HCT116 (cell line): ENCODE measurements around the gene PI4KA. TPM values are rescaled to one million over a fixed set of nuclear protein-coding genes. Genes with fewer than 3 reads are reported as not detected.

Experiments used
- ATAC-seq: fragments of 200-7000 bp; cut with Tn5 transposase; 2 replicates; pipeline ENCODE4 v1.9.1; 2020; ENCODE audit warnings: mild to moderate bottlenecking, moderate library complexity
- BruUV-seq: library from RNA; stranded (reverse); fragments of 400-500 nt; replicated peaks from 2 replicates; lab custom pipeline; 2021; lab: Mats Ljungman, UMichigan
- CTCF ChIA-PET: fragments of 300-600 bp; sonication (Branson Sonifier 250); formaldehyde crosslinking; loops from one replicate; lab custom pipeline; 2021; ENCODE audit warnings: antibody characterized with exemption; lab: Charles Lee
- POLR2A ChIA-PET: fragments of 300-600, 350-600 bp; sonication (Branson Sonifier 250); formaldehyde crosslinking; loops from one replicate; lab custom pipeline; 2021; ENCODE audit warnings: antibody characterized with exemption; lab: Charles Lee
- RAD21 ChIA-PET, 2 experiments: fragments of 300-600 bp; sonication (Branson Sonifier 250); formaldehyde crosslinking; loops; one replicate each; lab custom pipeline; 2023; ENCODE audit warnings: low total read pairs in 2 of 2; ENCODE audit not compliant: uncharacterized antibody in 2 of 2, unreplicated experiment in 2 of 2, low non-redundant PET in 1 of 2; lab: Charles Lee
- DNase-seq: peaks from one replicate; pipeline ENCODE4 v3.0.0-alpha.2; 2010; ENCODE audit warnings: low read depth, low spot score
- H2AFZ ChIP-seq: fragments of 200-600 bp; shearing (Covaris generic), sonication (generic); 2 replicates; pipeline ENCODE4 v1.6.1; 2017; ENCODE audit warnings: low read depth, mixed run types, mixed read lengths, antibody characterized with exemption, low read length; ENCODE audit not compliant: poor library complexity, severe bottlenecking
- H3K27ac ChIP-seq: 2 replicates; pipeline ENCODE4 v1.5.1; 2012; ENCODE audit warnings: low read depth, low read length
- H3K27me3 ChIP-seq: fragments of 200-600 bp; sonication (generic); 2 replicates; pipeline ENCODE4 v1.6.1; 2016; ENCODE audit warnings: mixed run types, low read length, mixed read lengths; ENCODE audit not compliant: insufficient read depth
- H3K36me3 ChIP-seq, 2 experiments: fragments of 200-500 bp in 1 of 2; fragments of 200-600 bp in 1 of 2; sonication (Bioruptor generic) in 1 of 2; sonication (generic) in 1 of 2; 2 replicates each; pipeline versions ENCODE4 v1.5.1 to v1.6.1; 2014 to 2016; ENCODE audit warnings: low read length in 2 of 2, inconsistent platforms in 1 of 2, mixed read lengths in 1 of 2, mixed run types in 1 of 2; ENCODE audit not compliant: insufficient read depth in 2 of 2, control insufficient read depth in 1 of 2
- H3K4me1 ChIP-seq, 2 experiments: fragments of 200-600 bp in 1 of 2; sonication (generic) in 1 of 2; 2 replicates each; pipeline versions ENCODE4 v1.5.1 to v1.6.1; 2012 to 2017; ENCODE audit warnings: low read length in 2 of 2, inconsistent platforms in 1 of 2, mild to moderate bottlenecking in 1 of 2, mixed read lengths in 1 of 2, mixed run types in 1 of 2, moderate library complexity in 1 of 2; ENCODE audit not compliant: insufficient read depth in 2 of 2, control insufficient read depth in 1 of 2
- H3K4me2 ChIP-seq: fragments of 200-600 bp; sonication (generic); 2 replicates; pipeline ENCODE4 v1.6.1; 2017; ENCODE audit warnings: mixed run types, low read length, mixed read lengths
- H3K4me3 ChIP-seq, 2 experiments: fragments of 200-600 bp in 1 of 2; sonication (generic) in 1 of 2; replicated peaks in 1 of 2; 2 replicates each; pipeline ENCODE4 v1.5.1; 2011 to 2016; ENCODE audit warnings: low read length in 2 of 2, control low read depth in 1 of 2, low read depth in 1 of 2, mild to moderate bottlenecking in 1 of 2, mixed read lengths in 1 of 2, mixed run types in 1 of 2
- H3K79me2 ChIP-seq: fragments of 200-600 bp; sonication (generic); 2 replicates; pipeline ENCODE4 v1.6.1; 2017; ENCODE audit warnings: mild to moderate bottlenecking, mixed run types, low read length, moderate library complexity, mixed read lengths; ENCODE audit not compliant: insufficient read depth
- H3K9ac ChIP-seq: fragments of 200-600 bp; sonication (generic); 2 replicates; pipeline ENCODE4 v1.6.1; 2016; ENCODE audit warnings: low read length, mixed read lengths
- H3K9me2 ChIP-seq: fragments of 200-600 bp; sonication (generic), shearing (Covaris generic); 2 replicates; pipeline ENCODE4 v1.6.1; 2017; ENCODE audit warnings: mixed run types, mild to moderate bottlenecking, moderate library complexity; ENCODE audit not compliant: insufficient read depth
- H3K9me3 ChIP-seq, 2 experiments: fragments of 200-500 bp in 1 of 2; fragments of 200-600 bp in 1 of 2; sonication (Bioruptor generic) in 1 of 2; sonication (generic) in 1 of 2; 2 replicates each; pipeline ENCODE4 v1.6.1; 2014 to 2017; ENCODE audit warnings: low read length in 2 of 2, mixed read lengths in 2 of 2, inconsistent platforms in 1 of 2, low read depth in 1 of 2, mild to moderate bottlenecking in 1 of 2, mixed run types in 1 of 2, moderate library complexity in 1 of 2; ENCODE audit not compliant: control insufficient read depth in 1 of 2, insufficient read depth in 1 of 2
- H4K20me1 ChIP-seq: fragments of 200-600 bp; sonication (generic), shearing (Covaris generic); 2 replicates; pipeline ENCODE4 v1.6.1; 2017; ENCODE audit warnings: mixed run types, mild to moderate bottlenecking, moderate library complexity; ENCODE audit not compliant: insufficient read depth
- CBX3 ChIP-seq: IDR thresholded peaks from 2 replicates; pipeline ENCODE4 v1.6.1; 2012; ENCODE audit warnings: low read depth
- EGR1 ChIP-seq: IDR thresholded peaks from 2 replicates; pipeline ENCODE4 v1.6.1; 2012; ENCODE audit warnings: low read depth
- EZH2 ChIP-seq: fragments of 200-600 bp; sonication (generic); IDR thresholded peaks from 2 replicates; pipeline ENCODE4 v1.6.1; 2017; ENCODE audit warnings: antibody characterized with exemption, mixed run types
- EZH2phosphoT487 ChIP-seq: fragments of 200-600 bp; IDR thresholded peaks from 2 replicates; pipeline ENCODE4 v1.6.1; 2018; ENCODE audit warnings: antibody characterized with exemption, borderline replicate concordance
- POLR2A ChIP-seq: IDR thresholded peaks from 2 replicates; pipeline ENCODE4 v1.7.0; 2011; ENCODE audit warnings: borderline replicate concordance; ENCODE audit not compliant: insufficient read depth, insufficient read length; ENCODE audit errors: extremely low read depth
- POLR2AphosphoS5 ChIP-seq: IDR thresholded peaks from 2 replicates; pipeline ENCODE4 v1.6.1; 2011; ENCODE audit warnings: mild to moderate bottlenecking, low read depth, low read length, moderate library complexity
- REST ChIP-seq: IDR thresholded peaks from 2 replicates; pipeline ENCODE4 v1.6.1; 2012; ENCODE audit warnings: low read depth
- YY1 ChIP-seq: IDR thresholded peaks from 2 replicates; pipeline ENCODE4 v1.6.1; 2011; ENCODE audit warnings: low read length, low read depth, moderate library complexity, mild to moderate bottlenecking; ENCODE audit not compliant: insufficient replicate concordance; ENCODE audit errors: extremely low read depth
- intact Hi-C: fragments of 100-400 bp; cut with micrococcal nuclease; formaldehyde crosslinking; loops from 2 replicates; pipeline ENCODE4 v1.10.0; 2022
- total RNA-seq: library from RNA; stranded (reverse); gene quantifications from one replicate; pipeline ENCODE4 v1.2.1, GENCODE V29; 2021; ENCODE audit not compliant: unreplicated experiment
- TF ChIP-seq, protein P1 (sequence below): IDR thresholded peaks from 2 replicates; pipeline ENCODE4 v1.6.1; 2012

The PI4KA gene
- total RNA-seq, 1 experiment from 2014 or later = 59.6 TPM

GRCh38 chr22:20749453-20749852 is 109.2 kb downstream of the PI4KA start:
- Histone ChIP-seq H3K4me3 (no peak overlapping the region), H2AFZ (no peak overlapping the region), H3K36me3 (peaks cover 0 to 8% of the 10 kb centered on the region in 2 experiments; a peak in 2 of 4 replicates), H3K27me3 (no peaks in the 10 kb centered on the region), H3K9ac (no peak overlapping the region), H3K4me2 (no peak overlapping the region), H3K27ac (no peak overlapping the region), H4K20me1 (no peaks in the 10 kb centered on the region), H3K9me2 (no peaks in the 10 kb centered on the region), H3K79me2 (no peaks in the 10 kb centered on the region), H3K9me3 (no peaks in the 10 kb centered on the region), H3K4me1 (no peaks in the 10 kb centered on the region)
- DNase-seq (no peak), ATAC-seq (no peak)
- no peak for TF ChIP-seq POLR2AphosphoS5
- no peak for TF ChIP-seq EGR1
- TF ChIP-seq REST = no peak
- no peak for TF ChIP-seq CBX3
- no peak for TF ChIP-seq EZH2phosphoT487
- no peak for TF ChIP-seq YY1
- TF ChIP-seq, protein P1, sequence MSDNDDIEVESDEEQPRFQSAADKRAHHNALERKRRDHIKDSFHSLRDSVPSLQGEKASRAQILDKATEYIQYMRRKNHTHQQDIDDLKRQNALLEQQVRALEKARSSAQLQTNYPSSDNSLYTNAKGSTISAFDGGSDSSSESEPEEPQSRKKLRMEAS = no peak
- TF ChIP-seq POLR2A = no peak
- TF ChIP-seq EZH2 = no peak
- BruUV-seq = no TSS peak
- POLR2A ChIA-PET = no interaction called here
- RAD21 ChIA-PET = no interaction called here
- CTCF ChIA-PET = interaction anchor here (1.2 kb wide), 1 partner anchor 9 kb away, joined by 3 read pairs; no protein-coding TSS in a partner anchor
- intact Hi-C loops = no loop called here
